Natural killer cell (primary cell): ENCODE results near the gene SC5D. TPM values are rescaled to one million over a fixed set of nuclear protein-coding genes. Genes with fewer than 3 reads are reported as not detected.

Experiments
- ATAC-seq, 3 donors: fragments of 150-1000 bp in 2 of 3; fragments of 200-7000 bp in 1 of 3; cut with Tn5 transposase; 1 replicate in 1 of 3; 2 replicates in 2 of 3; pipeline ENCODE4 v1.10.0; 2021; ENCODE audit warnings: mild to moderate bottlenecking in 2 of 3, moderate library complexity in 2 of 3
- DNase-seq, 2 donors: peaks; one replicate each; pipeline versions ENCODE4 v3.0.0 to v3.0.0-alpha.2; 2013 to 2021; ENCODE audit warnings: mixed read lengths in 1 of 2
- H3K27ac ChIP-seq: one replicate; pipeline ENCODE4 v1.5.1; 2013; ENCODE audit warnings: mild to moderate bottlenecking, low read length
- H3K27me3 ChIP-seq: one replicate; pipeline ENCODE4 v1.6.1; 2013; ENCODE audit warnings: low read length; ENCODE audit not compliant: control insufficient read depth, insufficient read depth
- H3K36me3 ChIP-seq: one replicate; pipeline ENCODE4 v1.6.1; 2013; ENCODE audit warnings: low read length; ENCODE audit not compliant: control insufficient read depth, insufficient read depth
- H3K4me1 ChIP-seq: one replicate; pipeline ENCODE4 v1.6.1; 2013; ENCODE audit warnings: low read length; ENCODE audit not compliant: control insufficient read depth, insufficient read depth
- H3K4me3 ChIP-seq: one replicate; pipeline ENCODE4 v1.5.1; 2013; ENCODE audit warnings: low read length
- H3K9me3 ChIP-seq: one replicate; pipeline ENCODE4 v1.6.1; 2013; ENCODE audit warnings: low read length; ENCODE audit not compliant: control insufficient read depth, insufficient read depth
- H3K27ac Mint-ChIP-seq, 2 donors: one replicate each; pipeline ENCODE4 v1.8.0; 2022; ENCODE audit warnings: mild to moderate bottlenecking in 2 of 2, mixed read lengths in 2 of 2, moderate library complexity in 1 of 2
- H3K27me3 Mint-ChIP-seq, 2 donors: one replicate each; pipeline ENCODE4 v1.8.0; 2022; ENCODE audit warnings: low read depth in 2 of 2, mixed read lengths in 2 of 2
- H3K36me3 Mint-ChIP-seq: one replicate; pipeline ENCODE4 v1.8.0; 2022; ENCODE audit warnings: mixed read lengths
- H3K4me1 Mint-ChIP-seq, 2 donors: one replicate each; pipeline ENCODE4 v1.8.0; 2022; ENCODE audit warnings: mixed read lengths in 2 of 2
- H3K4me3 Mint-ChIP-seq: one replicate; pipeline ENCODE4 v1.8.0; 2022; ENCODE audit warnings: mild to moderate bottlenecking, moderate library complexity, mixed read lengths
- H3K9me3 Mint-ChIP-seq, 2 donors: one replicate each; pipeline ENCODE4 v1.8.0; 2022; ENCODE audit warnings: mixed read lengths in 2 of 2
- whole genome bisulfite sequencing: methylation state at CpG from one replicate; pipeline ENCODE4 v1.1.7; 2013; ENCODE audit warnings: missing lambda C conversion rate; ENCODE audit not compliant: insufficient coverage; 5-methylcytosine and 5-hydroxymethylcytosine counted together
- intact Hi-C: fragments of 100-400 bp; cut with micrococcal nuclease; formaldehyde crosslinking; loops from one replicate; pipeline ENCODE4 v1.14.2; 2022
- total RNA-seq, 4 donors: library from RNA; stranded (reverse); fragments of 120-200 nt in 1 of 4; gene quantifications; one replicate each; pipeline versions ENCODE4 v1.2.3 to v1.2.4, GENCODE V29; 2013 to 2022
- TF ChIP-seq, protein P1 (sequence below): fragments of 200-600 bp; IDR thresholded peaks from one replicate; pipeline ENCODE4 v1.8.0; 2022; ENCODE audit warnings: antibody characterized with exemption

SC5D gene
- total RNA-seq, 3 donors from 2014 or later (not counting 1 experiment from before 2014, with no cell fraction given), result 17.2 to 18.6 (median 17.2) TPM

DNA sequence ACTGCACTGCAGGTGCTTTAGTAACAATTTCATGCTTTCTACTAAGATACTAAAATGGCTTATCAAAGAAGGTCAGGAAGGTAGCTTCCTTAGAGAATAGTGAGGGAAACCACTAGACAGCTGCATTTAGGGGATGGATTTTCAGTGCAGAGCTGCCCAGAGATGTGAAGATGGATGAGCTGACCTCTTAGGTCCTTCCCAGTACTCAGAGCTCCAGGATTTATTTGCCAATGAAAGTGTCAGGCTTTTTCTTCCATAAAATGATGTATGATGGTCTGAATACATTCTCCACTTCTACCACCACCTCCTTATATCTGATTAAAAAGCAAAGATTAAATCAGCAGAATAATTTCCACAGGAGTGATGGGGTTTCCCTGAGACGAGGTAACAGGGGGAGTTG lies 35.0 kb downstream of the SC5D start:
- Mint-ChIP-seq H3K4me3 (no peak overlapping the region), H3K36me3 (no peaks in the 10 kb centered on the region), H3K4me1 (no peaks in the 10 kb centered on the region), H3K27me3 (peaks cover 12 to 17% of the 10 kb centered on the region in 2 donors), H3K9me3 (no peaks in the 10 kb centered on the region), H3K27ac (no peak overlapping the region)
- H3K36me3 ChIP-seq, result no peaks in the 10 kb centered on the region
- peaks cover 10% of the 10 kb centered on the region for H3K4me1 ChIP-seq
- no peak for DNase-seq
- H3K4me3 ChIP-seq, result no peak overlapping the region
- WGBS, result 64% methylated on average over 1 of the region's 1 CpG
- H3K9me3 ChIP-seq, result no peaks in the 10 kb centered on the region
- H3K27me3 ChIP-seq, result no peaks in the 10 kb centered on the region
- no peak for ATAC-seq
- TF ChIP-seq, protein P1, sequence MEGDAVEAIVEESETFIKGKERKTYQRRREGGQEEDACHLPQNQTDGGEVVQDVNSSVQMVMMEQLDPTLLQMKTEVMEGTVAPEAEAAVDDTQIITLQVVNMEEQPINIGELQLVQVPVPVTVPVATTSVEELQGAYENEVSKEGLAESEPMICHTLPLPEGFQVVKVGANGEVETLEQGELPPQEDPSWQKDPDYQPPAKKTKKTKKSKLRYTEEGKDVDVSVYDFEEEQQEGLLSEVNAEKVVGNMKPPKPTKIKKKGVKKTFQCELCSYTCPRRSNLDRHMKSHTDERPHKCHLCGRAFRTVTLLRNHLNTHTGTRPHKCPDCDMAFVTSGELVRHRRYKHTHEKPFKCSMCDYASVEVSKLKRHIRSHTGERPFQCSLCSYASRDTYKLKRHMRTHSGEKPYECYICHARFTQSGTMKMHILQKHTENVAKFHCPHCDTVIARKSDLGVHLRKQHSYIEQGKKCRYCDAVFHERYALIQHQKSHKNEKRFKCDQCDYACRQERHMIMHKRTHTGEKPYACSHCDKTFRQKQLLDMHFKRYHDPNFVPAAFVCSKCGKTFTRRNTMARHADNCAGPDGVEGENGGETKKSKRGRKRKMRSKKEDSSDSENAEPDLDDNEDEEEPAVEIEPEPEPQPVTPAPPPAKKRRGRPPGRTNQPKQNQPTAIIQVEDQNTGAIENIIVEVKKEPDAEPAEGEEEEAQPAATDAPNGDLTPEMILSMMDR, result no peak
- intact Hi-C loops, result no loop called here
- H3K27ac ChIP-seq, result no peak overlapping the region

DNA sequence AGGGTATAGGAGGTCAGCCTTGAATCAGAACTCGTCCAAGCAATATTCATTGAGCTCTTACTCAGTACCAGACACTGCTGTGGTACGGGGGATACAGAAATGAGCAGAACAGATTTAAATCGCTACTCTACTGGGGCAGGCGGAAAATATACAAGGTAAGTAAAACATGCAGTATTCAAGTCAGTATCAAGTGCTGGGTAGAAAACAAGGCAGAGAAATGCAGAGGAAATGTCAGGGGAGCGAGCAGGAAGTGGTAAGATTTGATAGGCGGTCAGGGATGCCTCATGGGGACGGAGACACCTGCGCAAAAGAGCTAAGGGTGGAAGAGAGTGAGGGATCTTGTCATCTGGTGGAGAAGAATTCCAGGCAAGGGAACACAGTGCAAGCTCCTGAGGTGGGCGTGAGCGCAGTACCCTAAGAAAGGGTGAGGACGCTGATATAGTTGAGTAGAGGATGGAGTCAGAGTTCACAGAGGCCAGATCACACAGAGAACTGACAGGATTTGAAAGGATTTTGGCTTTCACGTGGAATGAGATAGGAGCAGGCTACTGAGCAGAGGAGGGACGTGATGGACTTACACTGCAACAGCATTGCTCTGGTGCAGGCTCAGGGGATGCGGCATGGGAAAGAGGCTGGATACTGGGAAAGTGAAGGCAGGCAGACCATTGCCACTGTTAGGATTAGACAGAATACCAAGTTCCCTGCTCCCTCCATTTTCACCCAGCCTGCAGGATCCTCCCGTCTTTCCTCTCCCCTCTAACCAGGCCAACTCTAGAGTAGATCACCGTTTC lies 35.8 kb downstream of the SC5D start:
- H3K27me3 ChIP-seq, result no peaks in the 10 kb centered on the region
- peaks cover 12 to 19% of the 10 kb centered on the region in 2 donors for H3K27me3 Mint-ChIP-seq
- 52% methylated on average over 16 of the region's 16 CpGs for WGBS
- H3K4me1 ChIP-seq, result peaks cover 10% of the 10 kb centered on the region
- ATAC-seq (peak; percentile 3 to 50 (median 36)), DNase-seq (peak in 1 of 2 donors; percentile 66)
- H3K9me3 ChIP-seq, result no peaks in the 10 kb centered on the region
- no peak overlapping the region for H3K4me3 Mint-ChIP-seq
- intact Hi-C loops, result no loop called here
- H3K36me3 ChIP-seq, result no peaks in the 10 kb centered on the region
- TF ChIP-seq, protein P1, result no peak
- H3K4me3 ChIP-seq, result no peak overlapping the region
- no peak overlapping the region for H3K27ac Mint-ChIP-seq
- no peak overlapping the region for H3K27ac ChIP-seq
- no peaks in the 10 kb centered on the region for H3K36me3 Mint-ChIP-seq
- no peaks in the 10 kb centered on the region for H3K9me3 Mint-ChIP-seq
- no peaks in the 10 kb centered on the region for H3K4me1 Mint-ChIP-seq

DNA sequence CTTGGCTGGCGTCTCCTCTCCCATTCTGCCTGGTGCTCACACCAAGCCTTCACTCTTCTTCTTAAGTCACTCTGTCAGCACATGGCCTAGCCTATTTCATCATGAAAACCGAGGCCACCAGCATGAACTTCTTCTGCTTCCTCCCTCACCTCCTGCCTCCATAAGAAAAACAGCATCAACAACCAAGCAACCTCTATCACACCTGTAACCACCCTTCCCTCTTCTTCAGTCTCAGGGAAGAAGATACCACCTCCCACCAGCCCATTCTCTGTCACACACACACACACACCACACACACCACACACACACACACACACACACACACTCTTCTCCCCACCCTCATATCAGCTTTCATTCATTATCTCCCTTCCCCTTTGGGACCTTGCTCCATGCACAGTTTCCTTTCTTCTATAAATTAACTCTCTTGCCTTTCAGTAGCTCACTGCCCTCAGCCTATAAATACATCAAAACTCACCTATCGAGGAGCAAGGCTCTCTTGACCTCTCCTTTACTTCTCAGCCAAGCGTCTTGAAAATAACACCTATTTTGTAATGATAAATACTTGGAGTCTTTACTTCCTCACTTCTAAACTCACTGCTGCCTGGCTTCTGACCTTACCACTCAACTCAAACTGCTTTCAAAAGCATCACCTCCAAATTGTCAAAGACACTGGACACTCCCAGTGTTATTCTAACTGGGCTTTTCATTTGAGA lies 36.6 kb downstream of the SC5D start:
- ATAC-seq (peak; percentile 27 to 60 (median 58)), DNase-seq (peak in 1 of 2 donors; percentile 46)
- Mint-ChIP-seq H3K27ac (no peak overlapping the region), H3K9me3 (no peaks in the 10 kb centered on the region), H3K36me3 (no peaks in the 10 kb centered on the region), H3K4me3 (no peak overlapping the region), H3K4me1 (no peaks in the 10 kb centered on the region), H3K27me3 (peaks cover 14 to 22% of the 10 kb centered on the region in 2 donors)
- Histone ChIP-seq H3K4me1 (peaks cover 10% of the 10 kb centered on the region), H3K9me3 (no peaks in the 10 kb centered on the region), H3K27me3 (no peaks in the 10 kb centered on the region), H3K36me3 (no peaks in the 10 kb centered on the region), H3K4me3 (no peak overlapping the region), H3K27ac (no peak overlapping the region)
- WGBS, result 46% methylated on average over 3 of the region's 4 CpGs
- intact Hi-C loops, result no loop called here
- TF ChIP-seq, protein P1, result no peak
